ENCODE results near the gene PTX4.

DNA sequence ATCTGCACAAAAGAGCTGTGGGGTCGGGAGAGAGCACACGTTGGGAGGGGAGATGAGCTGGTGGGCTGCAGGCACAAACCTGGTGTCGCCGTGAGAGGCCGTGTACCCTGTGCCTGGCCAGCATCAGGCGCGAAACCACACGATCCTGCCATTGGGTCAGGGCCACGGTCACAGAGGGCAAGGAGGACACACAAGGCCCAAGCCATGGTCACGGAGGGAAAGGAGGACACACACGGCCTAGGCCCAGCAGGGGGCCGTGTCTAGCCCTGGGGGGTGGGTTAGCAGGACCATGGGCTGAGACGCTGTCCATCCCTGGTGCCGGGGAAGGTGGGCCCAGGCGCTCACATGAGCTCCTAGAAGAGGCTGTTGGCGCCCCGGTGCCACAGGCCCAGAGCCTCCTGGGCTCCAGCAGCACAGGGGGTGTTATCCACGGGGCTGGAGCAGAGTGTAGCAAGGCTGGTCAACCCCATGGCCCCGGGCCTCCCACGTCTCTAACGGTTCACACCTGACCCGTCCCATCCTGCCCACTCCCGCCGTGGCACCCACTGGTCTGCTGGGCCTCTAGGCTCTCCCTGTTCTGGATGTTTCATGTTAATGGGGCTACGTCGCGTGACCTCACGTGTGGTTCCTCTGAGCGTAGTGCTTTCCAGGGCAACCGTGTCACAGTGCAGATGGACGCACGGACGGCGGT, 36.9 kb downstream of the PTX4 start:
- TF ChIP-seq, protein P1, sequence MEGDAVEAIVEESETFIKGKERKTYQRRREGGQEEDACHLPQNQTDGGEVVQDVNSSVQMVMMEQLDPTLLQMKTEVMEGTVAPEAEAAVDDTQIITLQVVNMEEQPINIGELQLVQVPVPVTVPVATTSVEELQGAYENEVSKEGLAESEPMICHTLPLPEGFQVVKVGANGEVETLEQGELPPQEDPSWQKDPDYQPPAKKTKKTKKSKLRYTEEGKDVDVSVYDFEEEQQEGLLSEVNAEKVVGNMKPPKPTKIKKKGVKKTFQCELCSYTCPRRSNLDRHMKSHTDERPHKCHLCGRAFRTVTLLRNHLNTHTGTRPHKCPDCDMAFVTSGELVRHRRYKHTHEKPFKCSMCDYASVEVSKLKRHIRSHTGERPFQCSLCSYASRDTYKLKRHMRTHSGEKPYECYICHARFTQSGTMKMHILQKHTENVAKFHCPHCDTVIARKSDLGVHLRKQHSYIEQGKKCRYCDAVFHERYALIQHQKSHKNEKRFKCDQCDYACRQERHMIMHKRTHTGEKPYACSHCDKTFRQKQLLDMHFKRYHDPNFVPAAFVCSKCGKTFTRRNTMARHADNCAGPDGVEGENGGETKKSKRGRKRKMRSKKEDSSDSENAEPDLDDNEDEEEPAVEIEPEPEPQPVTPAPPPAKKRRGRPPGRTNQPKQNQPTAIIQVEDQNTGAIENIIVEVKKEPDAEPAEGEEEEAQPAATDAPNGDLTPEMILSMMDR (IDR thresholded peaks at IDR 0.05; ENCODE audit: low read length): no peak
- no peak for TF ChIP-seq EZH2phosphoT487 (IDR thresholded peaks at IDR 0.05; ENCODE audit: low read length)

All from MM.1S (cell line).